ENCODE results near the gene ALAS1. TPM values are rescaled to one million over a fixed set of nuclear protein-coding genes. Genes with fewer than 3 reads are reported as not detected.

The ALAS1 gene
- total RNA-seq, 1 experiment from 2014 or later = 89.4 TPM

- BruUV-seq (replicated peaks) = no TSS peak
- peaks cover 14% of the 10 kb centered on the region for H3K4me1 ChIP-seq (ENCODE audit: control insufficient read depth, insufficient read depth, low read length)
- TF ChIP-seq REST (IDR thresholded peaks at IDR 0.05; ENCODE audit: insufficient read depth in 1 of 2, low read depth in 2 of 2, low read length in 1 of 2) = no peak
- no peak for TF ChIP-seq TCF7L2 (IDR thresholded peaks at IDR 0.05; ENCODE audit: low read depth, low read length)
- TF ChIP-seq SIN3A (IDR thresholded peaks at IDR 0.05; ENCODE audit: borderline replicate concordance, insufficient read depth, low read depth, low read length) = no peak
- TF ChIP-seq POLR2AphosphoS5 (IDR thresholded peaks at IDR 0.05; ENCODE audit: low read depth, low read length) = no peak
- H3K36me3 ChIP-seq (ENCODE audit: control insufficient read depth, insufficient read depth, low read length) = peaks cover 7% of the 10 kb centered on the region
- in situ Hi-C loops (cut with HindIII; ENCODE audit: low pct_unique_long_range_greater_than_20kb, low sequenced_read_pairs) = no loop called here
- H3K9me3 ChIP-seq (ENCODE audit: control insufficient read depth, insufficient read depth, low read depth, low read length) = no peaks in the 10 kb centered on the region
- no peak for ATAC-seq
- CTCF ChIA-PET = no interaction called here
- POLR2A ChIA-PET = interaction anchor here (0.7 kb wide), 1 partner anchor 264 kb away, joined by 3 read pairs; no protein-coding TSS in a partner anchor
- no peak for DNase-seq (ENCODE audit: low read depth, low spot score)
- H3K4me3 ChIP-seq (ENCODE audit: low read depth in 2 of 2, low read length in 2 of 2) = peak overlapping the region; percentile 66 to 92
- intact Hi-C loops (cut with micrococcal nuclease; ENCODE audit: unreplicated experiment) = no loop called here
- H3K27me3 ChIP-seq (ENCODE audit: control insufficient read depth, insufficient read depth, low read length) = no peaks in the 10 kb centered on the region
- peak overlapping the region; percentile 86 for H3K27ac ChIP-seq (ENCODE audit: low read length)
Measured at GRCh38 chr3:52197499-52197841, 490 bp upstream of the ALAS1 start.

DNA sequence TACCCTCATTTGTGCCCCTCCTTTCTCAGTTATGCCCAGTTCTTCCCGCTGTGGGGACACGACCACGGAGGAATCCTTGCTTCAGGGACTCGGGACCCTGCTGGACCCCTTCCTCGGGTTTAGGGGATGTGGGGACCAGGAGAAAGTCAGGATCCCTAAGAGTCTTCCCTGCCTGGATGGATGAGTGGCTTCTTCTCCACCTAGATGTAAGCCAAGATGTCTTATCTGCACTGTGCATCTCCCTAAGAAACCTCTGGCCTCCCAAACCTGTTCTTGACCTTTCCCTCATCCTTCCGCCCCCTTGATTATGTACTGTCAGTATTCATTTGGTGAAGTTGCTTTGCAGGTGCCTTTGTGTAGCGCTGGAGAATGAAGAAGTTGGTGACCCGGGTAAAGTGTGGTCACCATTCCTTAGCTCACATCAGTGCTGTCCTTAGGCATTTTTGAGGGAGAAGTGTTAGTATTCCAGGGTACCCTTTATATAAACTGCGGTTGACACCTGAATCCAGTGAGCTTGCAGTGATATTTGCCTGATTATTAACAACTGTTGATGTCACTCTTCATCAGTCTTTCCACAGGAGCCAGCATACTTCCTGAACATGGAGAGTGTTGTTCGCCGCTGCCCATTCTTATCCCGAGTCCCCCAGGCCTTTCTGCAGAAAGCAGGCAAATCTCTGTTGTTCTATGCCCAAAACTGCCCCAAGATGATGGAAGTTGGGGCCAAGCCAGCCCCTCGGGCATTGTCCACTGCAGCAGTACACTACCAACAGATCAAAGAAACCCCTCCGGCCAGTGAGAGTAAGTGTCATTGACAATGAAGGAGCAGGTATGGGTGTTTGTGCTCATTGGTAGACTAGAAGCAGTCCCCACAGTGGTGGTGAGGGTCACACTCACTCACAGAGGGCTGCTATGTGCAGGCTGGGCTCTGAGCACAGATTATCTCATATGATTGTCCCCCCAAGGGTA lies 966 bp downstream of the ALAS1 start:
- TF ChIP-seq SIN3A (IDR thresholded peaks at IDR 0.05; ENCODE audit: borderline replicate concordance, insufficient read depth, low read depth, low read length) = no peak
- TF ChIP-seq TCF7L2 (IDR thresholded peaks at IDR 0.05; ENCODE audit: low read depth, low read length) = no peak
- no peak for TF ChIP-seq REST (IDR thresholded peaks at IDR 0.05; ENCODE audit: insufficient read depth in 1 of 2, low read depth in 2 of 2, low read length in 1 of 2)
- TF ChIP-seq, protein P1, sequence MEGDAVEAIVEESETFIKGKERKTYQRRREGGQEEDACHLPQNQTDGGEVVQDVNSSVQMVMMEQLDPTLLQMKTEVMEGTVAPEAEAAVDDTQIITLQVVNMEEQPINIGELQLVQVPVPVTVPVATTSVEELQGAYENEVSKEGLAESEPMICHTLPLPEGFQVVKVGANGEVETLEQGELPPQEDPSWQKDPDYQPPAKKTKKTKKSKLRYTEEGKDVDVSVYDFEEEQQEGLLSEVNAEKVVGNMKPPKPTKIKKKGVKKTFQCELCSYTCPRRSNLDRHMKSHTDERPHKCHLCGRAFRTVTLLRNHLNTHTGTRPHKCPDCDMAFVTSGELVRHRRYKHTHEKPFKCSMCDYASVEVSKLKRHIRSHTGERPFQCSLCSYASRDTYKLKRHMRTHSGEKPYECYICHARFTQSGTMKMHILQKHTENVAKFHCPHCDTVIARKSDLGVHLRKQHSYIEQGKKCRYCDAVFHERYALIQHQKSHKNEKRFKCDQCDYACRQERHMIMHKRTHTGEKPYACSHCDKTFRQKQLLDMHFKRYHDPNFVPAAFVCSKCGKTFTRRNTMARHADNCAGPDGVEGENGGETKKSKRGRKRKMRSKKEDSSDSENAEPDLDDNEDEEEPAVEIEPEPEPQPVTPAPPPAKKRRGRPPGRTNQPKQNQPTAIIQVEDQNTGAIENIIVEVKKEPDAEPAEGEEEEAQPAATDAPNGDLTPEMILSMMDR (IDR thresholded peaks at IDR 0.05) = no peak
- TF ChIP-seq POLR2AphosphoS5 (IDR thresholded peaks at IDR 0.05; ENCODE audit: low read depth, low read length) = no peak
- Histone ChIP-seq H3K27me3 (ENCODE audit: control insufficient read depth, insufficient read depth, low read length) (no peaks in the 10 kb centered on the region), H3K4me3 (ENCODE audit: low read depth in 2 of 2, low read length in 2 of 2) (peak overlapping the region; percentile 66 to 92), H3K4me1 (ENCODE audit: control insufficient read depth, insufficient read depth, low read length) (peaks cover 14% of the 10 kb centered on the region), H3K36me3 (ENCODE audit: control insufficient read depth, insufficient read depth, low read length) (peaks cover 7% of the 10 kb centered on the region), H3K27ac (ENCODE audit: low read length) (peak overlapping the region; percentile 86), H3K9me3 (ENCODE audit: control insufficient read depth, insufficient read depth, low read depth, low read length) (no peaks in the 10 kb centered on the region)
- DNase-seq (ENCODE audit: low read depth, low spot score) (no peak), ATAC-seq (no peak)
- POLR2A ChIA-PET = interaction anchor here (0.5 kb wide), 1 partner anchor 78 kb away, joined by 4 read pairs; no protein-coding TSS in a partner anchor
- TSS peak; percentile 79 for BruUV-seq (replicated peaks)
- intact Hi-C loops (cut with micrococcal nuclease; ENCODE audit: unreplicated experiment) = no loop called here
- CTCF ChIA-PET = no interaction called here
- in situ Hi-C loops (cut with HindIII; ENCODE audit: low pct_unique_long_range_greater_than_20kb, low sequenced_read_pairs) = no loop called here
